Aorta (tissue), 5 donors: Measurements from ENCODE around the gene ARMC12. TPM values are rescaled to one million over a fixed set of nuclear protein-coding genes. Genes with fewer than 3 reads are reported as not detected.

Source experiments
- ATAC-seq: fragments of 200-7000 bp; cut with Tn5 transposase; one replicate; pipeline ENCODE4 v1.9.1; 2022; ENCODE audit warnings: moderate library complexity; ENCODE audit not compliant: low FRiP score
- DNase-seq, 2 donors: peaks; one replicate each; pipeline ENCODE4 v3.0.0-alpha.2; 2020
- H3K27ac ChIP-seq, 2 donors: one replicate each; pipeline ENCODE4 v1.5.1; 2013; ENCODE audit warnings: low read length in 2 of 2, mild to moderate bottlenecking in 2 of 2, moderate library complexity in 2 of 2, control low read depth in 1 of 2, inconsistent platforms in 1 of 2, low read depth in 1 of 2
- H3K27me3 ChIP-seq, 2 donors: one replicate each; pipeline ENCODE4 v1.6.1; 2013; ENCODE audit warnings: control low read depth in 1 of 2, low read length in 1 of 2, mild to moderate bottlenecking in 1 of 2, moderate library complexity in 1 of 2; ENCODE audit not compliant: insufficient read depth in 2 of 2, control insufficient read depth in 1 of 2
- H3K36me3 ChIP-seq, 2 donors: one replicate each; pipeline ENCODE4 v1.6.1; 2013; ENCODE audit warnings: control low read depth in 1 of 2, low read length in 1 of 2, mild to moderate bottlenecking in 1 of 2; ENCODE audit not compliant: insufficient read depth in 2 of 2, control insufficient read depth in 1 of 2
- H3K4me1 ChIP-seq, 2 donors: one replicate each; pipeline ENCODE4 v1.6.1; 2013; ENCODE audit warnings: low read length in 2 of 2, control low read depth in 1 of 2, mild to moderate bottlenecking in 1 of 2, moderate library complexity in 1 of 2; ENCODE audit not compliant: insufficient read depth in 2 of 2, control insufficient read depth in 1 of 2
- H3K4me3 ChIP-seq, 2 donors: one replicate each; pipeline ENCODE4 v1.5.1; 2013; ENCODE audit warnings: low read length in 2 of 2, control low read depth in 1 of 2, mild to moderate bottlenecking in 1 of 2
- H3K9me3 ChIP-seq: one replicate; pipeline ENCODE4 v1.6.1; 2013; ENCODE audit warnings: mild to moderate bottlenecking, low read length; ENCODE audit not compliant: control insufficient read depth
- WGBS, 2 donors: extraction: QIAGEN DNeasy Blood & Tissue Kit; methylation state at CpG; one replicate each; pipeline ENCODE4 v1.1.7; 2013; 5-methylcytosine and 5-hydroxymethylcytosine counted together
- intact Hi-C, 2 donors: fragments of 100-400 bp; cut with DNase I; formaldehyde crosslinking; loops; one replicate each; pipeline versions ENCODE4 v1.14.2 to v1.15.0; 2022
- polyA plus RNA-seq, 2 donors: library from polyadenylated mRNA; stranded (reverse); fragments of 200-250 nt; gene quantifications; one replicate each; pipeline ENCODE4 v1.2.3, GENCODE V29; 2013
- total RNA-seq, 2 donors: library from RNA; stranded (reverse); fragmentation: NEBNext Ultra II Directional; extraction: Animal tissue kit (Norgen Biotek cat#: 25700); gene quantifications; one replicate each; pipeline ENCODE4 v1.2.1, GENCODE V29; 2021
- donor health status: healthy with polysubstance abuse.
- donor health status: Bipolar disorder and iron deficiency.
- donor health status: DM: no; HTN: no; CAD: no.
- donor health status: DM: no; HTN: no; CAD: no.
- donor health status: DM: yes; HTN: yes; CAD: no.

ARMC12 gene
- total and polyA plus RNA-seq, 4 donors, result 0.25 to 6.4 (median 0.98) TPM

DNA sequence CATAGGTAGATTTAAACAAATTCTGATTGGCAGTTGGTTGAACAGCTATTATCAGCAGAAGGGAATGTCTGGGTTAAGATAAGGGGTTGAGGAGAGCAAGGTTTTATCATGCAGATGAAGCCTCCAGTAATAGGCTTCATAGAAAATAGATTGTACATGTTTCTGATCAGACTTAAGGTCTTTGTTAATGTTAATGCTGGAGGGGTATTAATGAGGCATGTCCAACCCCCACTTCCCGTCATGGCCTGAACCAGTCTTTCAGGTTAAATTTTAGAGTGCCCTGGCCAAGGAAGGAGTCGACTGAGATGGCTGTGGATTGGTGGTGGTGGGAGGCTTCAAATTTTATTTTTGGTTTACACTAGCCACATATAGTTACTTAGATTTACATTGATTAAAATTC is 47.4 kb downstream of the ARMC12 start:
- no peaks in the 10 kb centered on the region for H3K4me1 ChIP-seq
- H3K27me3 ChIP-seq, result no peaks in the 10 kb centered on the region
- H3K36me3 ChIP-seq, result no peaks in the 10 kb centered on the region
- H3K27ac ChIP-seq, result no peak overlapping the region
- 51 to 58% methylated on average over 2 of the region's 2 CpGs for whole genome bisulfite sequencing, 2 donors
- no peak overlapping the region for H3K4me3 ChIP-seq
- intact Hi-C loops, result no loop called here
- H3K9me3 ChIP-seq, result no peaks in the 10 kb centered on the region
- no peak for DNase-seq
- ATAC-seq, result no peak

DNA sequence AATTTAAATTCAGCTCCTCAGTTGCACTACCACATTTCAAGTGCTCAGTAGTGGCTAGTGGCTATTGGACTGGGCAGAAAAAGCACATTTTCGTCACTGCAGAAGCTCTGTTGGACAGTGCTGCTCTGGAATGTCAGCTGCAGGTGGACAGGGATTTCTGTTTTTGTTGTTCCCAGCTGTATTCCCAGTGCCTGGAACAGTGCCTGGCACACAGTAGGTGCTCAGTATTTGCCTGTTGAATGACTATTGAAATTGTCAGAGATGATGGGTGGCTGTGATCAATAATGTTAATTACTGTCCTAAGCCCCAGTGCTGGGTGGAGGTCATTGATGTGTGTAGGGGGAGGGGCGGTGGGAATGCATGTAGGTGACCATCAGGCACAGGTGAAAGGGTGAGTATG is 49.4 kb downstream of the ARMC12 start:
- Histone ChIP-seq H3K9me3 (no peaks in the 10 kb centered on the region), H3K4me3 (no peak overlapping the region), H3K27me3 (no peaks in the 10 kb centered on the region), H3K27ac (no peak overlapping the region), H3K4me1 (no peaks in the 10 kb centered on the region), H3K36me3 (no peaks in the 10 kb centered on the region)
- WGBS, 2 donors, result 56 to 67% methylated on average over 2 of the region's 2 CpGs
- ATAC-seq (no peak), DNase-seq (peak in 1 of 2 donors; percentile 17)
- intact Hi-C loops, result no loop called here

- intact Hi-C loops, result no loop called here
- H3K4me3 ChIP-seq, result no peak overlapping the region
- ATAC-seq (no peak), DNase-seq (peak; percentile 44 to 80)
- 27 to 39% methylated on average over 25 of the region's 25 CpGs for WGBS, 2 donors
- H3K36me3 ChIP-seq, result no peaks in the 10 kb centered on the region
- no peaks in the 10 kb centered on the region for H3K27me3 ChIP-seq
- H3K9me3 ChIP-seq, result no peaks in the 10 kb centered on the region
- H3K27ac ChIP-seq, result no peak overlapping the region
- H3K4me1 ChIP-seq, result no peaks in the 10 kb centered on the region
Measured at GRCh38 chr6:35786810-35787209, 50.0 kb downstream of the ARMC12 start.

- ATAC-seq (peak; percentile 38), DNase-seq (no peak)
- intact Hi-C loops, result no loop called here
- Histone ChIP-seq H3K4me3 (no peak overlapping the region), H3K9me3 (no peaks in the 10 kb centered on the region), H3K27ac (no peak overlapping the region), H3K36me3 (no peaks in the 10 kb centered on the region), H3K4me1 (no peaks in the 10 kb centered on the region), H3K27me3 (no peaks in the 10 kb centered on the region)
- 80 to 85% methylated on average over 13 of the region's 13 CpGs for WGBS, 2 donors
Measured at GRCh38 chr6:35787266-35788218, 50.7 kb downstream of the ARMC12 start.

DNA sequence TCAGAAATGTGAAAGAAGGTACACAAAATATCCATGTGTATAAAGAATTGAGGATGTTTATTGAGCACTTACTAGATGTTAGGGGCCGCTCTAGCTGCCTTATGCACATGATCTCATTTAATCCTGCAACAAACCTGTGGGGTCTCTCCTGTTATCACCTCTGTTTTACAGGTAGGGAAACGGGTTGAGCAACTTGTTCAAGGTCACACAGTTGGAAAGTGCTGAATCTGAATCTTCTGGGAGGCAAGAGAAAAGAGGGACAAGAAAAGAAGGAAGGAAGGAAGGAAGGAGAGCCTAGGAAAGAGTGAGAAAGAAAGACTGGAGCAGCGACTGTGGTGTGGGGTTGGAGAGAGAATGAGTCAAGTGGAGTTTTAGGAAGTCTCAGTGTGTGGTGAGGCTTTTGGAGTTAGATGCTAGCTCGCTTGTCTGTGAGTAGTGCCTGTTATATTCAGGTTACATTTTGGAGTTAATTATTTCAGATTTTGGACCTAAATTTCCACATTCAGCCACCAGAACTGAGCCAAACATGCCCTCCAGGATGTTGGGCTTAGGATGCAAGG is 51.7 kb downstream of the ARMC12 start:
- no peaks in the 10 kb centered on the region for H3K4me1 ChIP-seq
- no peaks in the 10 kb centered on the region for H3K9me3 ChIP-seq
- no peaks in the 10 kb centered on the region for H3K36me3 ChIP-seq
- no peaks in the 10 kb centered on the region for H3K27me3 ChIP-seq
- intact Hi-C loops, result no loop called here
- WGBS, 2 donors, result 67 to 68% methylated on average over 4 of the region's 4 CpGs
- H3K27ac ChIP-seq, result no peak overlapping the region
- no peak overlapping the region for H3K4me3 ChIP-seq
- ATAC-seq (no peak), DNase-seq (no peak)

DNA sequence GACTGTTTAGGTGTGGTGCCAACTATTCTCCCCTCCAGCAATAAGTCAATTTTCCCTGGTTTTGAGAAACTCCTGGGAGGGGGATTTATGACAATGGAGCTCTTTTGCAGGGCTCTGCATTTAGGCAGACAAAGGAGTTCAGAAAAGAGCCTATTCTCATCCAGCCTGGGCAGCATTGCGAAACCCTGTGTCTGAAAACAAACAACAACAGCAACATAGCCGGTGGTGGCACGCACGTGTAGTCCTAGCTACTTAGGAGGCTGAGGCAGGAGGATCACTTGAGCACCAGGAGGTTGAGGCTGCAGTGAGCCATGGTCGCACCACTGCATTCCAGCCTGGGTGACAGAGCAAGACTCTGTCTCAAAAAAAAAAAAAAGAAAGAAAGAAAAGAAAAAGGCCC is 53.9 kb downstream of the ARMC12 start:
- ATAC-seq (no peak), DNase-seq (peak in 1 of 2 donors; percentile 23)
- Histone ChIP-seq H3K27me3 (no peaks in the 10 kb centered on the region), H3K4me3 (no peak overlapping the region), H3K9me3 (no peaks in the 10 kb centered on the region), H3K36me3 (no peaks in the 10 kb centered on the region), H3K4me1 (no peaks in the 10 kb centered on the region), H3K27ac (no peak overlapping the region)
- WGBS, 2 donors, result 75 to 88% methylated on average over 5 of the region's 5 CpGs
- intact Hi-C loops, result no loop called here

DNA sequence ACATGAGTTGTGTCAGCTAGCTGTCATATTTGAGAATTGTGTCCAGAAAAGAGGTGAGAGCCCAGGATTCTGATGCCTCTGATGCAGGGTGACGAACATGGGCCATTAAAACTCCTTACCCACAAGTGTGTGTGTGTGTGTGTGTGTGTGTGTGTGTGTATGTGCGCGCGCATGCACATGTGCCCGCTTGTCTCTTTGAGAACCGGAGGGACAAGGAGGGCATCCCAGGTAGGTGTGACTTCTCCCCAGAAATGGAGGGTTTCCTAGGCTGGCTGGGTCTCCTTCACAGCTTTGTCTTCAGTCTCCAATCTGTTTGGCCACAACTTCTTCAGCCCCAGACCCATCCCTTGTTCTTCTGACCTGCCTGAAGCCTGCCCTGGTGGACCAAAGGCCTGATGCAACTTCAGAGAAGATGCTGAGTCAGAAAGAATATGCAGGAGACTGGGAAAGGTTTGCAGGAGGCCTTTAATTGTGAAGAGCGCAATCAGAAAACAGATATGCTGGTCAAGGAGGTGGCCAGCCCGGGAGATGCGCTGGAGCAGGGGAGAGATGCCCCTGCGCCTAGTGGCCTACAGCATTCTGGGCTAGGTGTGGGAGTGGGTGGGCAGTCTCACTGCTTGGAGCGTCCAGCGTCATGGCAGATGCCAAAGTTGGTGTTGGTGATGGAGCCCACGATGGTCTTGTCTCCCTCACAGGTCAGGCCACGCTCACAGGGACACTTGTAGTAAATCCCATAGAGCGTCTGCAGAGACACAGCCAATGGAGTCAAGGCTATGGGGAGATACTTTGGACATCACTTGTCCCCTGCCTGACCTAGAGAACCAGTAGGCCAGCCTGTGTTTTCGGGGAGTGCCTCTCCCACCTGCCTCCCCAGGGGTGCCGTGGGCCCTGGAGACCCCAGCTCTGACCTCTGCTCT is 58.0 kb downstream of the ARMC12 start:
- no peak overlapping the region for H3K4me3 ChIP-seq
- WGBS, 2 donors, result 92 to 93% methylated on average over 17 of the region's 17 CpGs
- no peaks in the 10 kb centered on the region for H3K9me3 ChIP-seq
- H3K27ac ChIP-seq, result no peak overlapping the region
- H3K4me1 ChIP-seq, result no peaks in the 10 kb centered on the region
- ATAC-seq (no peak), DNase-seq (no peak)
- intact Hi-C loops, result no loop called here
- no peaks in the 10 kb centered on the region for H3K27me3 ChIP-seq
- no peaks in the 10 kb centered on the region for H3K36me3 ChIP-seq

DNA sequence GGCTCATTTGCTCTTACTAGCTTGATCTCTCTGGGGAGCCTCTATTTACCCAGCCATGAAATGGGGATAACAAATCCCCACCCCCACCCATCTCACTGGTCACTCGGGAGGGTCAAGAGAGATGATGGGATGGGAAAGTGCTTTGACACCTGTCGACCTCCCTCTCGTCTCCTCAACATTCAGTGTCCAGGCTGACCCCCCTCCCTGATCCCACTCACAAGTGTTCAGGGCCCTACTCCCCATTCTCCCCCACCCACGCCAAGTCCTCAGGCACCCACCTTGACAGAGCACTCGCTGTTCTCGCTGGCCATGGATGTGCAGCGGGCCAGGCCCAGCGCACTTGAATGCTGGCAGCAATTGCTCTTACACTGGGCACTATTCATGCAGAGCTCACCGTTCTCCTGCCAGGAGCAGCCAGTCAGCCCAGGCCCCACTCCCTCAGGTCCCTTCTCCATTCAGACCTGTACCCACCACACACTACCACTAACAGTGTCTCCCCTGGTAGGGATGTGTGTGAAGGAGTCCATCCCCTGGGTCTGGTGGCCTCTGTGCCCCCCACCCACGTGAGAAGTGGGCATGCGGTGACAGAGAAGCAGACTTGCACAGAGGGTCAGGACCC is 58.7 kb downstream of the ARMC12 start:
- 89 to 91% methylated on average over 11 of the region's 11 CpGs for WGBS, 2 donors
- H3K9me3 ChIP-seq, result no peaks in the 10 kb centered on the region
- intact Hi-C loops, result no loop called here
- H3K36me3 ChIP-seq, result no peaks in the 10 kb centered on the region
- DNase-seq, result no peak
- no peak overlapping the region for H3K27ac ChIP-seq
- no peaks in the 10 kb centered on the region for H3K27me3 ChIP-seq
- no peak overlapping the region for H3K4me3 ChIP-seq
- H3K4me1 ChIP-seq, result no peaks in the 10 kb centered on the region
- ATAC-seq, result no peak
